Activated CD4-positive, alpha-beta T cell treated with anti-CD3 and anti-CD28 coated beads, Interleukin-2, amount 10 ng/mL, durations not matched to agents 24 days and 14 days (primary cell): ENCODE measurements around the gene CDK18. TPM values are rescaled to one million over a fixed set of nuclear protein-coding genes. Genes with fewer than 3 reads are reported as not detected.

Source experiments
- DNase-seq: peaks from one replicate; pipeline ENCODE4 v3.0.0; 2022
- H3K27ac Mint-ChIP-seq: one replicate; pipeline ENCODE4 v1.8.0; 2022; ENCODE audit warnings: mild to moderate bottlenecking, mixed read lengths
- H3K27me3 Mint-ChIP-seq: one replicate; pipeline ENCODE4 v1.8.0; 2022; ENCODE audit warnings: mixed read lengths
- H3K36me3 Mint-ChIP-seq: one replicate; pipeline ENCODE4 v1.8.0; 2022; ENCODE audit warnings: low read depth, mild to moderate bottlenecking, mixed read lengths
- H3K4me1 Mint-ChIP-seq: one replicate; pipeline ENCODE4 v1.8.0; 2021; ENCODE audit warnings: mixed read lengths
- H3K4me3 Mint-ChIP-seq: one replicate; pipeline ENCODE4 v1.8.0; 2022; ENCODE audit warnings: mild to moderate bottlenecking, moderate library complexity, mixed read lengths
- H3K9me3 Mint-ChIP-seq: one replicate; pipeline ENCODE4 v1.8.0; 2021; ENCODE audit warnings: mixed read lengths
- intact Hi-C: fragments of 100-400 bp; cut with micrococcal nuclease; formaldehyde crosslinking; loops from one replicate; pipeline ENCODE4 v1.15.1; 2023
- total RNA-seq: library from RNA; stranded (reverse); gene quantifications from 2 replicates; pipeline ENCODE4 v1.2.3, GENCODE V29; 2022

The CDK18 gene
- total RNA-seq, 1 donor from 2014 or later = 0.23 TPM

GRCh38 chr1:205565799-205566198, 61.3 kb downstream of the CDK18 start:
- H3K27me3 Mint-ChIP-seq = peaks cover 64% of the 10 kb centered on the region
- no peaks in the 10 kb centered on the region for H3K9me3 Mint-ChIP-seq
- no peaks in the 10 kb centered on the region for H3K36me3 Mint-ChIP-seq
- DNase-seq = no peak
- no peak overlapping the region for H3K27ac Mint-ChIP-seq
- peaks cover 2% of the 10 kb centered on the region for H3K4me1 Mint-ChIP-seq
- intact Hi-C loops = no loop called here
- H3K4me3 Mint-ChIP-seq = no peak overlapping the region

GRCh38 chr1:205567716-205568115, 63.2 kb downstream of the CDK18 start:
- H3K9me3 Mint-ChIP-seq = no peaks in the 10 kb centered on the region
- DNase-seq = no peak
- H3K36me3 Mint-ChIP-seq = no peaks in the 10 kb centered on the region
- peaks cover 63% of the 10 kb centered on the region for H3K27me3 Mint-ChIP-seq
- no peak overlapping the region for H3K27ac Mint-ChIP-seq
- H3K4me1 Mint-ChIP-seq = peaks cover 2% of the 10 kb centered on the region
- intact Hi-C loops = no loop called here
- H3K4me3 Mint-ChIP-seq = no peak overlapping the region

DNA sequence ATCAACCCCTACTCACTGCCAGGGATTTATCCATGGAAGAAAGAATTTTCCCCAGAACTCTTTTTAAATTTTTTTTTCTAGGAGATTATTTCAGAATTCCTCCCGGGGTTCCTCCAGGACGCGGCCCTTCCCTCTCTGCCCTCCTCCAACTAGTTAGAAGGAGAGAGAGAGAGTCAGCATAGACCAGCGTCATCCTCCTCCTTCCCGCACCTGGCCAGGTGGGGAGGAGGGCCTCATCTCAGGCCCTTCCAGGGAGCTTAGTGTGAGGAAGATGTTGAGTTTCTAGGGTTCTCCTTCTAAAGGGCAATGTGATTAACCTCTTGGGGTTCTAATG, 63.6 kb downstream of the CDK18 start:
- Mint-ChIP-seq H3K27ac (no peak overlapping the region), H3K27me3 (peaks cover 63% of the 10 kb centered on the region), H3K36me3 (no peaks in the 10 kb centered on the region), H3K9me3 (no peaks in the 10 kb centered on the region), H3K4me1 (peaks cover 2% of the 10 kb centered on the region), H3K4me3 (no peak overlapping the region)
- DNase-seq = no peak
- intact Hi-C loops = no loop called here

GRCh38 chr1:205568469-205569361, 64.2 kb downstream of the CDK18 start:
- Mint-ChIP-seq H3K36me3 (no peaks in the 10 kb centered on the region), H3K9me3 (no peaks in the 10 kb centered on the region), H3K4me1 (peaks cover 2% of the 10 kb centered on the region), H3K4me3 (no peak overlapping the region), H3K27ac (no peak overlapping the region), H3K27me3 (peaks cover 66% of the 10 kb centered on the region)
- intact Hi-C loops = no loop called here
- DNase-seq = no peak

DNA sequence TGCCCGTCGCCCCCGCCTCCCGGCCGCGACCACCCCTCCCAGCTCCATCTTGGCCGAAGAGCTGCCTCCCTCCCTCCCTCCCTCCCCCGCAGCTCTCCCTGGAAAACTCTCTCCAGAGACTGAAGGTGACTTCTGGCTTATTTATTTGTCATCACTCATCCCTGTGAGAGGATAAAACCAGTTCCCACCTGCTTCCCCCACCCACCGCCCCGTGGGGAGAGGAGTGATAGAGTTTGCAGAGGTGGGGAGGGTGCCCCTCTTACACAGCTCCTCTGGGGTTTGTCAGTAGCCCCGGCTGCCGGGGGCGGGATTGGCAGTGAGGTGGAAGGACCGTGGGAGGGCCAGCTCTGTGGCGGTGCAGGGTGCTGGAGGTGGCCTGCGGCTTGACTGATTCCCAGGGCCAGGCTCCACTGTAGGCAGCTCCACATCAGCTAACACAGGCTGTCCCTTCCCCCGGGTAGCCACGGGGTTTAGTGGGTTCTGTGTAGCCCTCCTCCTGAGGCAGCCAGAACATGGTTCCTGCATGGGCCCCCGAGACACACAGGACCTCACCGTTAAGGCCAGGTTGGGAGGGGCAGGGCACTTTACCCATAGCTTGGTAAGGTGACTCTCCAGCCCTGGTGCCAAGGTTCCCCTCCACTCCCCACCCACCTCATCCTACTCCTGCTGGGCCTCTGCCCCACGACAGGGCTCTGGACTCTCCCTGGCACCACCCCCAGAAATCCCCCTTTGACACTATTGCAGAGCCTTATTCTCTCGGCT, 65.1 kb downstream of the CDK18 start:
- no peak overlapping the region for H3K27ac Mint-ChIP-seq
- H3K4me3 Mint-ChIP-seq = no peak overlapping the region
- intact Hi-C loops = no loop called here
- H3K4me1 Mint-ChIP-seq = peaks cover 2% of the 10 kb centered on the region
- no peak for DNase-seq
- H3K27me3 Mint-ChIP-seq = peaks cover 61% of the 10 kb centered on the region
- H3K9me3 Mint-ChIP-seq = no peaks in the 10 kb centered on the region
- H3K36me3 Mint-ChIP-seq = no peaks in the 10 kb centered on the region

DNA sequence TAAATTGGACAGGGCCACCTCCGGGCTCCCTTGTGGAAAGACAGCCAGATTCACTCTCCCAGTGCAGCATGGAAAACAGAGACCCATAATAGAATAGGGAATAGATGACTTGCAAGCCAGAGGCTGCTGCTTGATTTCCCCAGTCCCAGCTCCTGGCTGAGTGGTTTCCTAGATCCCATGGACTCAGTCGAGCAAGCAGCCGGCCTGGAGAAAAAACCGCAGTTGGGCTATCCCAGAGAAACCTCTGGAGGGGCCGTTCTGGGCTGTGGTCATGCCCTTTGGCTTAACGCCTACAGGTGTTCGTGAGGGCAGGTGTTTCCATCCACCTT, 65.7 kb downstream of the CDK18 start:
- Mint-ChIP-seq H3K9me3 (no peaks in the 10 kb centered on the region), H3K27ac (no peak overlapping the region), H3K4me1 (peaks cover 2% of the 10 kb centered on the region), H3K27me3 (peaks cover 61% of the 10 kb centered on the region), H3K4me3 (no peak overlapping the region), H3K36me3 (no peaks in the 10 kb centered on the region)
- intact Hi-C loops = no loop called here
- DNase-seq = no peak

GRCh38 chr1:205570796-205571537, 66.5 kb downstream of the CDK18 start:
- no peak for DNase-seq
- Mint-ChIP-seq H3K27me3 (peaks cover 53% of the 10 kb centered on the region), H3K9me3 (no peaks in the 10 kb centered on the region), H3K4me1 (peaks cover 2% of the 10 kb centered on the region), H3K27ac (no peak overlapping the region), H3K36me3 (no peaks in the 10 kb centered on the region), H3K4me3 (no peak overlapping the region)
- intact Hi-C loops = no loop called here

DNA sequence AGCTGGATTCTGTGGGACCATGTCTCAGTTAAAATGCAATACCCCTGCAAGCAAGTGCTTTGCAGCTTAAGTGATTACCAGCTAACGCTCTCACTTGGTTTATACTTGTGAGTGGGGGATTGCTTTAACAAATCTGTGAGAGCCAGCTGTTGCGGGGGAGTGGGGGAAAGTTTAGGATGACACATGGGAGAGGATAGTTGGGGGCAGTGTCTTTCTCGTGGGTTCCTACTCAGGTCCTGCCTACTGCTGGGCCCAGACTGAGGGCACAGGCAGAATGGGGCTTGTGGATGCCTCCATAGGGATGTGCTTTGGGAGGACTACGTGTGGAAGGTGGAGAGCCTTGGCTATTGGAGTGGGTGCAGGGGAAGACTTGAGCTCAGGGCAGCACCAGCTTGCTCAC, 67.3 kb downstream of the CDK18 start:
- H3K36me3 Mint-ChIP-seq = no peaks in the 10 kb centered on the region
- H3K4me1 Mint-ChIP-seq = peaks cover 2% of the 10 kb centered on the region
- H3K27ac Mint-ChIP-seq = no peak overlapping the region
- intact Hi-C loops = no loop called here
- no peak overlapping the region for H3K4me3 Mint-ChIP-seq
- H3K27me3 Mint-ChIP-seq = peaks cover 48% of the 10 kb centered on the region
- H3K9me3 Mint-ChIP-seq = no peaks in the 10 kb centered on the region
- DNase-seq = no peak

DNA sequence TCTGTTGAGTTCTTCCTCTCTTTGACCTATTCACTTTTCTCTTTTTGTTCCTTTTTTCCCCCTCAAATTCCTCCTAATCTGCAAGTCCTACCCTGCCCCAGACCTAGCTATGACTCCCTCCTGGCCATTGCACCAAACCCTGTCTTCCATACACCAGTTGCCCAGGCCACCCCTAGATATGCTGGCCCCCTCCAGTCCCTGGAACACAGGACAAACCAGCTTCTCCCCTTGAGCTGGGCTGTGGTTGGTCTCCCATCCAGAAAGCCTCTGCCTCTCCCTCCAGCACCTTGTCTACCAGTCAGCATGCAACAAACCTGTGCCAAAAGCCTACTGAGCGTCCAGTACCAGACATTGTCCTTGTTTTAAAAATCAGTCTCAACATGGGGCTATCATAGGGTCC, 68.0 kb downstream of the CDK18 start:
- intact Hi-C loops = no loop called here
- Mint-ChIP-seq H3K4me3 (no peak overlapping the region), H3K27me3 (peaks cover 46% of the 10 kb centered on the region), H3K27ac (no peak overlapping the region), H3K36me3 (no peaks in the 10 kb centered on the region), H3K9me3 (no peaks in the 10 kb centered on the region), H3K4me1 (peaks cover 2% of the 10 kb centered on the region)
- DNase-seq = no peak

GRCh38 chr1:205575294-205575885, 70.9 kb downstream of the CDK18 start:
- DNase-seq = no peak
- no peaks in the 10 kb centered on the region for H3K9me3 Mint-ChIP-seq
- intact Hi-C loops = no loop called here
- no peak overlapping the region for H3K27ac Mint-ChIP-seq
- H3K36me3 Mint-ChIP-seq = no peaks in the 10 kb centered on the region
- no peaks in the 10 kb centered on the region for H3K4me1 Mint-ChIP-seq
- H3K4me3 Mint-ChIP-seq = no peak overlapping the region
- H3K27me3 Mint-ChIP-seq = peaks cover 37% of the 10 kb centered on the region

GRCh38 chr1:205576011-205576410, 71.5 kb downstream of the CDK18 start:
- peaks cover 32% of the 10 kb centered on the region for H3K27me3 Mint-ChIP-seq

DNA sequence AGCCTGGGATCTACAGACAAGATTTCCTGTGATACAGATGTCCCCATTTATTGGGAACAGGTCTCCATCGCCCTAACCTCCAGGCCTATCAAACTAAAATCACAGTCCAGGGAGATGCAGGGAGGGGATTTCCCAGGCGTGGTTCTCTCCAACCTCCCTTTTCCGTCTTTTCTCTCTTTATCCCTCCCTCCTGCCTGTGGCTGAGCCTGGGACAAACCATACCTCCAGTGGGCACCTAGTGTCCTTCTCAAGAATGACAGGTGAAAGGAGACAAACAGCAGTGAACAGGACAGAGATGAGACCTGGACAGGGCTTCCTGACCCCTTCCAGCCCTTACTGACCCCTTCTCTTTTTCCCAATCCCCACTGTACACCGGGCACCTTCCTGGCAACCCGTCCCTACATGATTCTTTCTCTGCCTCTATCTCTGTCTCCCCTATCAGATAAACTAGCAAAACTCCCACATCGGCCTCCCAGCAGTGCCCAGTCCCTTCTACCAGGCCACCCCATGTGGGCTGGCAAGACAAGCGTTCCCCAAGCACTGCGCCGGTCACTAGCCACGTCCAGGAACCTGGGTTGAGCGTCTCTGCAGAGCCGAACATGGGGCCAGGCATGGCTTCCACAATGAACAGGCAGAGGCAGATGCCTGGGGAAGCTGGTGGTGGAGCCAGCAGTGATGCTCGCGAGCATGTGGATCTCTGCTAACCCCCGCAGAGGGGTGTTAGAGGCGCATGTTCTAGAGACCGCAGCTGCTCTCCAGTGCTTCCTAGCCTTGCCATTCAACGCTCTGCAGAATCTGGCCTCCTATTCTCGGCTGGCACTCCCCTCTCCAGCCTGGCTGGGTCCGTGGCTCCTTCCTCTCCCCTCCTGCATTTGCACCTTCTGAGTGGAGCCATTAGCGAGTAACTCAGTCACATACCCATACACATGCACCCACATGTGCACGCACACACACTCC, 72.6 kb downstream of the CDK18 start:
- H3K4me3 Mint-ChIP-seq = no peak overlapping the region
- H3K27me3 Mint-ChIP-seq = peaks cover 23% of the 10 kb centered on the region
- H3K27ac Mint-ChIP-seq = no peak overlapping the region
- H3K36me3 Mint-ChIP-seq = no peaks in the 10 kb centered on the region
- intact Hi-C loops = no loop called here
- peaks cover 1% of the 10 kb centered on the region for H3K4me1 Mint-ChIP-seq
- H3K9me3 Mint-ChIP-seq = no peaks in the 10 kb centered on the region
- no peak for DNase-seq

More at GRCh38 chr1:205576011-205576410, 71.5 kb downstream of the CDK18 start:
- Mint-ChIP-seq H3K36me3 (no peaks in the 10 kb centered on the region), H3K27ac (no peak overlapping the region), H3K9me3 (no peaks in the 10 kb centered on the region), H3K4me1 (no peaks in the 10 kb centered on the region), H3K4me3 (no peak overlapping the region)
- intact Hi-C loops = no loop called here
- no peak for DNase-seq
